PC-3 (cell line): ENCODE measurements around the gene AGBL1. TPM values are rescaled to one million over a fixed set of nuclear protein-coding genes. Genes with fewer than 3 reads are reported as not detected.

ENCODE experiments used
- ATAC-seq: fragments of 200-7000 bp; cut with Tn5 transposase; 2 replicates; pipeline ENCODE4 v1.9.1; 2020; ENCODE audit warnings: mild to moderate bottlenecking, moderate library complexity
- BruUV-seq: library from RNA; stranded (reverse); fragments of 400-500 nt; replicated peaks from 2 replicates; lab custom pipeline; 2021; lab: Mats Ljungman, UMichigan
- CTCF ChIA-PET: fragments of 300-600 bp; sonication (Branson Sonifier 250); formaldehyde crosslinking; loops from one replicate; lab custom pipeline; 2022; ENCODE audit warnings: antibody characterized with exemption; lab: Charles Lee
- POLR2A ChIA-PET: fragments of 300-600 bp; sonication (Branson Sonifier 250); formaldehyde crosslinking; loops from one replicate; lab custom pipeline; 2022; ENCODE audit warnings: antibody characterized with exemption; ENCODE audit not compliant: unreplicated experiment; lab: Charles Lee
- DNase-seq: peaks from one replicate; pipeline ENCODE4 v3.0.0-alpha.2; 2015
- H2AFZ ChIP-seq: fragments of 300-600 bp; sonication (generic); 2 replicates; pipeline ENCODE4 v1.6.0; 2016; ENCODE audit warnings: antibody characterized with exemption, low read length
- H3F3A ChIP-seq: fragments of 300-600 bp; sonication (generic); one replicate; pipeline ENCODE4 v1.6.0; 2017; ENCODE audit warnings: antibody characterized with exemption, low read length, control low read depth, mild to moderate bottlenecking; ENCODE audit not compliant: unreplicated experiment
- H3K27ac ChIP-seq: fragments of 300-600 bp; sonication (generic); 2 replicates; pipeline ENCODE4 v1.5.1; 2016; ENCODE audit warnings: mild to moderate bottlenecking, low read length
- H3K27me3 ChIP-seq: fragments of 300-600 bp; sonication (generic); 2 replicates; pipeline ENCODE4 v1.6.1; 2016; ENCODE audit warnings: low read length, mixed read lengths
- H3K36me3 ChIP-seq: fragments of 300-600 bp; sonication (generic); 2 replicates; pipeline ENCODE4 v1.6.1; 2016; ENCODE audit warnings: low read depth, mixed run types, low read length, mixed read lengths
- H3K4me1 ChIP-seq: fragments of 300-600 bp; sonication (generic); 2 replicates; pipeline ENCODE4 v1.5.1; 2016; ENCODE audit warnings: low read length; ENCODE audit not compliant: insufficient read depth
- H3K4me2 ChIP-seq: fragments of 300-600 bp; sonication (generic); 2 replicates; pipeline ENCODE4 v1.6.0; 2016; ENCODE audit warnings: low read length
- H3K4me3 ChIP-seq: fragments of 300-600 bp; sonication (generic); 2 replicates; pipeline ENCODE4 v1.5.1; 2016; ENCODE audit warnings: mild to moderate bottlenecking, low read length, mixed read lengths
- H3K79me2 ChIP-seq: fragments of 300-600 bp; sonication (generic); 2 replicates; pipeline ENCODE4 v1.6.1; 2017; ENCODE audit warnings: low read length, mixed read lengths
- H3K9ac ChIP-seq: fragments of 300-600 bp; sonication (generic); 2 replicates; pipeline ENCODE4 v1.6.0; 2016; ENCODE audit warnings: mild to moderate bottlenecking, low read length
- H3K9me2 ChIP-seq: fragments of 300-600 bp; sonication (generic); replicated peaks from 2 replicates; pipeline ENCODE4 v1.6.1; 2016; ENCODE audit warnings: mixed run types, low read length, mixed read lengths
- H3K9me3 ChIP-seq: fragments of 300-600 bp; sonication (generic); 2 replicates; pipeline ENCODE4 v1.6.1; 2016; ENCODE audit warnings: low read length, mixed read lengths
- H4K20me1 ChIP-seq: fragments of 300-600 bp; sonication (generic); 2 replicates; pipeline ENCODE4 v1.6.1; 2016; ENCODE audit warnings: low read length, mixed read lengths
- EZH2 ChIP-seq: fragments of 300-600 bp; sonication (generic); IDR thresholded peaks from one replicate; pipeline ENCODE4 v1.6.1; 2017; ENCODE audit warnings: antibody characterized with exemption, mild to moderate bottlenecking, low read length; ENCODE audit not compliant: unreplicated experiment
- EZH2phosphoT487 ChIP-seq: fragments of 300-600 bp; sonication (generic); IDR thresholded peaks from 2 replicates; pipeline ENCODE4 v1.6.1; 2018; ENCODE audit warnings: mild to moderate bottlenecking, antibody characterized with exemption, low read length, borderline replicate concordance
- intact Hi-C: fragments of 100-400 bp; cut with micrococcal nuclease; formaldehyde crosslinking; loops from 2 replicates; pipeline ENCODE4 v1.9.0; 2023
- total RNA-seq: library from RNA; depleted of rRNA; stranded (reverse); fragments of >200 nt; gene quantifications from 2 replicates; pipeline ENCODE4 v1.2.3, GENCODE V29; 2014
- TF ChIP-seq, protein P1 (sequence below): fragments of 300-600 bp; sonication (generic); conservative IDR thresholded peaks from 2 replicates; pipeline ENCODE4 v1.5.1; 2017; ENCODE audit warnings: antibody characterized with exemption, low read depth, mild to moderate bottlenecking, low read length

Gene AGBL1
- total RNA-seq, 1 experiment from 2014 or later, result not detected

DNA sequence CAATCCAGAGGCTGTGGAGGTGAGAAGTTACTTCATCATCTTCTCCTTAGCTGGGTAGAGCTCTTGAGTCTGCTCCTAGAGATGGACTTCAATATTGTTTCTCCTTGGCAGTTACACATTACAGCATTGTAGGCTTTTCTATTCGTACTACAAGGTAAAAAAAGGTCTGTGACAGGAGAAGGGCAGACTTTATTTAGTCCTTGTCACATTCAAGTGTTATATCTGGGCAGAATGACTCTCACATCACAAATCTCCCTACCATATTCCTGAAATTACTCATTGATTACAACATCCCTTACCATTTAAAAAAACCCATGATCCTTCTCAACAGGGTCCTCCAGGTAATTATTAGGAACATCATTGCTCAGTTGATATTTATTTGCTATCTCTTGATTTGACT lies 75.0 kb downstream of the AGBL1 start:
- CTCF ChIA-PET, result no interaction called here
- no peak for ATAC-seq
- H4K20me1 ChIP-seq, result no peaks in the 10 kb centered on the region

GRCh38 chr15:86155551-86155950 lies 75.9 kb downstream of the AGBL1 start:
- H3K79me2 ChIP-seq, result no peaks in the 10 kb centered on the region
- H2AFZ ChIP-seq, result no peak overlapping the region
- no TSS peak for BruUV-seq
- no peak for ATAC-seq
- no peak overlapping the region for H3K27ac ChIP-seq
- no peaks in the 10 kb centered on the region for H3K27me3 ChIP-seq
- CTCF ChIA-PET, result no interaction called here
- H3K36me3 ChIP-seq, result no peaks in the 10 kb centered on the region
- no peak overlapping the region for H3K9ac ChIP-seq
- no peak for DNase-seq
- H3K4me3 ChIP-seq, result no peak overlapping the region
- H3K4me1 ChIP-seq, result no peaks in the 10 kb centered on the region
- POLR2A ChIA-PET, result no interaction called here
- H3K4me2 ChIP-seq, result no peak overlapping the region
- intact Hi-C loops, result no loop called here
- H3K9me3 ChIP-seq, result no peaks in the 10 kb centered on the region
- no peaks in the 10 kb centered on the region for H3K9me2 ChIP-seq
- no peak for TF ChIP-seq EZH2phosphoT487
- no peaks in the 10 kb centered on the region for H3F3A ChIP-seq
- no peaks in the 10 kb centered on the region for H4K20me1 ChIP-seq

More for the DNA sequence above, 75.0 kb downstream of the AGBL1 start:
- Histone ChIP-seq H3F3A (no peaks in the 10 kb centered on the region), H3K9ac (no peak overlapping the region), H3K9me2 (no peaks in the 10 kb centered on the region), H3K27me3 (no peaks in the 10 kb centered on the region), H3K27ac (no peak overlapping the region), H3K36me3 (no peaks in the 10 kb centered on the region), H3K4me3 (no peak overlapping the region), H3K4me2 (no peak overlapping the region), H2AFZ (no peak overlapping the region), H3K79me2 (no peaks in the 10 kb centered on the region), H3K9me3 (no peaks in the 10 kb centered on the region), H3K4me1 (no peaks in the 10 kb centered on the region)
- TF ChIP-seq EZH2phosphoT487 (no peak), EZH2 (no peak)
- TF ChIP-seq, protein P1, sequence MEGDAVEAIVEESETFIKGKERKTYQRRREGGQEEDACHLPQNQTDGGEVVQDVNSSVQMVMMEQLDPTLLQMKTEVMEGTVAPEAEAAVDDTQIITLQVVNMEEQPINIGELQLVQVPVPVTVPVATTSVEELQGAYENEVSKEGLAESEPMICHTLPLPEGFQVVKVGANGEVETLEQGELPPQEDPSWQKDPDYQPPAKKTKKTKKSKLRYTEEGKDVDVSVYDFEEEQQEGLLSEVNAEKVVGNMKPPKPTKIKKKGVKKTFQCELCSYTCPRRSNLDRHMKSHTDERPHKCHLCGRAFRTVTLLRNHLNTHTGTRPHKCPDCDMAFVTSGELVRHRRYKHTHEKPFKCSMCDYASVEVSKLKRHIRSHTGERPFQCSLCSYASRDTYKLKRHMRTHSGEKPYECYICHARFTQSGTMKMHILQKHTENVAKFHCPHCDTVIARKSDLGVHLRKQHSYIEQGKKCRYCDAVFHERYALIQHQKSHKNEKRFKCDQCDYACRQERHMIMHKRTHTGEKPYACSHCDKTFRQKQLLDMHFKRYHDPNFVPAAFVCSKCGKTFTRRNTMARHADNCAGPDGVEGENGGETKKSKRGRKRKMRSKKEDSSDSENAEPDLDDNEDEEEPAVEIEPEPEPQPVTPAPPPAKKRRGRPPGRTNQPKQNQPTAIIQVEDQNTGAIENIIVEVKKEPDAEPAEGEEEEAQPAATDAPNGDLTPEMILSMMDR, result no peak
- DNase-seq, result no peak
- BruUV-seq, result no TSS peak
- POLR2A ChIA-PET, result no interaction called here
- intact Hi-C loops, result no loop called here

GRCh38 chr15:86157606-86158293 lies 78.1 kb downstream of the AGBL1 start:
- H3K36me3 ChIP-seq, result no peaks in the 10 kb centered on the region
- H3K9me2 ChIP-seq, result no peaks in the 10 kb centered on the region
- CTCF ChIA-PET, result no interaction called here
- intact Hi-C loops, result no loop called here
- no peaks in the 10 kb centered on the region for H3K27me3 ChIP-seq
- no peak overlapping the region for H3K4me2 ChIP-seq
- TF ChIP-seq EZH2 (no peak), EZH2phosphoT487 (no peak)
- TF ChIP-seq, protein P1, result no peak
- POLR2A ChIA-PET, result no interaction called here
- H3K9ac ChIP-seq, result no peak overlapping the region
- H4K20me1 ChIP-seq, result no peaks in the 10 kb centered on the region
- ATAC-seq (no peak), DNase-seq (no peak)
- H3K9me3 ChIP-seq, result no peaks in the 10 kb centered on the region
- H3F3A ChIP-seq, result no peaks in the 10 kb centered on the region
- no peak overlapping the region for H2AFZ ChIP-seq
- no peaks in the 10 kb centered on the region for H3K79me2 ChIP-seq
- H3K4me1 ChIP-seq, result no peaks in the 10 kb centered on the region
- BruUV-seq, result no TSS peak
- H3K27ac ChIP-seq, result no peak overlapping the region
- no peak overlapping the region for H3K4me3 ChIP-seq
